K562 (cell line): ENCODE data around the gene EMD. TPM values are rescaled to one million over a fixed set of nuclear protein-coding genes. Genes with fewer than 3 reads are reported as not detected.

Source experiments
- ATAC-seq: fragments of 200-7000 bp; cut with Tn5 transposase; 3 replicates; pipeline ENCODE4 v1.9.1; 2020; ENCODE audit warnings: moderate library complexity
- BruUV-seq: library from RNA; stranded (reverse); fragments of 400-500 nt; replicated peaks from 2 replicates; lab custom pipeline; 2021; lab: Mats Ljungman, UMichigan
- CTCF ChIA-PET: fragments of 300-600 bp; formaldehyde crosslinking; extraction: SDS; loops from one replicate; lab custom pipeline; 2021; ENCODE audit warnings: low intra/inter-chr PET ratio; lab: Yijun Ruan, JAX
- POLR2A ChIA-PET: fragments of 300-600, 350-650 bp; sonication (Branson Sonifier 250); formaldehyde crosslinking; extraction: SDS; loops from one replicate; lab custom pipeline; 2021; ENCODE audit warnings: antibody characterized with exemption, inconsistent platforms; lab: Yijun Ruan, JAX
- DNase-seq, 4 experiments: peaks; one replicate each; pipeline versions ENCODE4 v3.0.0 to v3.0.0-alpha.2; 2011 to 2018; ENCODE audit warnings: low spot score in 3 of 4, mixed read lengths in 3 of 4; ENCODE audit errors: extremely low read depth in 1 of 4
- FAIRE-seq: peaks from 2 replicates; lab custom pipeline; 2011; peaks lifted over from hg19 to GRCh38; lab: Jason Lieb, UNC
- H2AFZ ChIP-seq: 2 replicates; pipeline ENCODE4 v1.6.0; 2011; ENCODE audit warnings: low read depth, low read length, control low read depth, inconsistent platforms
- H3K27ac ChIP-seq: fragments of 200-600 bp; 3 replicates; pipeline ENCODE4 v1.8.0; 2011; ENCODE audit warnings: low read depth, mild to moderate bottlenecking, control low read depth, inconsistent platforms, low read length, moderate library complexity, mixed read lengths; ENCODE audit errors: extremely low read depth
- H3K27me3 ChIP-seq, 2 experiments: fragments of 300-600 bp in 1 of 2; 2 replicates in 1 of 2; 3 replicates in 1 of 2; pipeline versions ENCODE4 v1.6.0 to v1.8.0; 2011; ENCODE audit warnings: inconsistent platforms in 2 of 2, low read length in 2 of 2, mild to moderate bottlenecking in 1 of 2, mixed read lengths in 1 of 2, moderate library complexity in 1 of 2; ENCODE audit not compliant: control insufficient read depth in 2 of 2, insufficient read depth in 2 of 2
- H3K36me3 ChIP-seq: fragments of 300-600 bp; 3 replicates; pipeline ENCODE4 v1.8.0; 2011; ENCODE audit warnings: mild to moderate bottlenecking, low read length, inconsistent platforms; ENCODE audit not compliant: control insufficient read depth, insufficient read depth
- H3K4me1 ChIP-seq, 2 experiments: fragments of 200-600 bp in 1 of 2; replicated peaks in 1 of 2; 2 replicates in 1 of 2; 3 replicates in 1 of 2; pipeline versions ENCODE4 v1.5.1 to v1.8.0; 2011; ENCODE audit warnings: inconsistent platforms in 2 of 2, low read length in 2 of 2, mild to moderate bottlenecking in 1 of 2, mixed read lengths in 1 of 2, moderate library complexity in 1 of 2; ENCODE audit not compliant: control insufficient read depth in 2 of 2, insufficient read depth in 2 of 2
- H3K4me2 ChIP-seq: 2 replicates; pipeline ENCODE4 v1.6.1; 2011; ENCODE audit warnings: low read length, control low read depth, inconsistent platforms, mixed read lengths; ENCODE audit not compliant: insufficient read depth
- H3K4me3 ChIP-seq: fragments of 200-600 bp; sonication (generic), shearing (Covaris generic); 2 replicates; pipeline ENCODE4 v1.5.1; 2016; ENCODE audit warnings: control low read depth, inconsistent platforms
- H3K79me2 ChIP-seq: fragments of 200-600 bp; 3 replicates; pipeline ENCODE4 v1.8.0; 2011; ENCODE audit warnings: low read length, inconsistent platforms; ENCODE audit not compliant: control insufficient read depth, insufficient read depth
- H3K9ac ChIP-seq, 2 experiments: 2 replicates each; pipeline versions ENCODE4 v1.6.0 to v1.6.1; 2011; ENCODE audit warnings: low read depth in 2 of 2, low read length in 2 of 2, control low read depth in 1 of 2, inconsistent platforms in 1 of 2, mild to moderate bottlenecking in 1 of 2, mixed read lengths in 1 of 2; ENCODE audit not compliant: insufficient read depth in 1 of 2
- H3K9me1 ChIP-seq: one replicate; pipeline ENCODE4 v1.6.0; 2011; ENCODE audit warnings: inconsistent platforms, mild to moderate bottlenecking, low read length, moderate library complexity; ENCODE audit not compliant: control insufficient read depth, insufficient read depth
- H3K9me3 ChIP-seq: replicated peaks from 2 replicates; pipeline ENCODE4 v1.5.1; 2011; ENCODE audit warnings: low read depth, low read length, inconsistent platforms; ENCODE audit not compliant: control insufficient read depth, insufficient read depth
- H4K20me1 ChIP-seq: replicated peaks from 2 replicates; pipeline ENCODE4 v1.6.1; 2011; ENCODE audit warnings: low read length, inconsistent platforms, mixed read lengths; ENCODE audit not compliant: control insufficient read depth, insufficient read depth
- BDP1 ChIP-seq: IDR thresholded peaks from 3 replicates; pipeline ENCODE4 v1.6.1; 2011; ENCODE audit not compliant: insufficient read length, insufficient read depth
- CHCHD3 ChIP-seq: fragments of 250-450 bp; sonication (Bioruptor Pico); IDR thresholded peaks from 2 replicates; pipeline ENCODE4 v2.1.2; 2022; ENCODE audit warnings: mild to moderate bottlenecking
- NFIC ChIP-seq: fragments of 450-650 bp; IDR thresholded peaks from 2 replicates; pipeline ENCODE4 v1.6.1; 2017; ENCODE audit warnings: mild to moderate bottlenecking, inconsistent platforms
- RBBP5 ChIP-seq: fragments of 200-600 bp; sonication (generic); IDR thresholded peaks from 2 replicates; pipeline ENCODE4 v1.6.1; 2012; ENCODE audit warnings: borderline replicate concordance, mild to moderate bottlenecking, low read length, control low read depth, inconsistent platforms; ENCODE audit not compliant: insufficient read depth, poor library complexity, severe bottlenecking
- TRIM28 ChIP-seq: fragments of 450-650 bp; IDR thresholded peaks from 2 replicates; pipeline ENCODE4 v1.6.1; 2017
- ZNF23 ChIP-seq: fragments of 250-450 bp; sonication (Bioruptor Pico); IDR thresholded peaks from 2 replicates; pipeline ENCODE4 v1.4.0; 2020; ENCODE audit warnings: mild to moderate bottlenecking
- ZNF699 ChIP-seq: fragments of 250-450 bp; sonication (Bioruptor Pico); IDR thresholded peaks from 2 replicates; pipeline ENCODE4 v1.8.0; 2021; ENCODE audit warnings: mild to moderate bottlenecking, moderate library complexity; ENCODE audit not compliant: insufficient replicate concordance
- WGBS: fragments of 100-300 bp; shearing (Covaris generic); methylation state at CpG from one replicate; pipeline ENCODE4 v1.1.6; 2016; ENCODE audit warnings: low coverage, mixed read lengths; ENCODE audit not compliant: insufficient coverage; ENCODE audit errors: missing lambda C conversion rate; 5-methylcytosine and 5-hydroxymethylcytosine counted together
- in situ Hi-C: fragments of 300-500 bp; cut with MboI; formaldehyde crosslinking; loops from 4 replicates; pipeline ENCODE4 v1.15.0; 2018; ENCODE audit warnings: inconsistent platforms, mixed read lengths
- intact Hi-C: fragments of 100-400 bp; cut with micrococcal nuclease; formaldehyde crosslinking; loops from 2 replicates; pipeline ENCODE4 v1.14.2; 2022
- polyA plus RNA-seq, 8 experiments: library from polyadenylated mRNA; depleted of rRNA in 4 of 8; stranded (reverse) in 5 of 8; unstranded in 3 of 8; fragments of >200 nt; fragmentation: Nextera tagmentation in 2 of 8; fragmentation: Illumina TruSeq in 1 of 8; extraction: Ambion mirVana in 2 of 8; extraction: Trizol in 1 of 8; gene quantifications; 2 replicates each; pipeline versions ENCODE4 v1.2.1 to v1.2.3, GENCODE V29; 2011 to 2014; ENCODE audit warnings: inconsistent platforms in 1 of 8, missing spikeins in 1 of 8
- total RNA-seq, 7 experiments: library from RNA; depleted of rRNA in 6 of 7; stranded (reverse); fragments of >200 nt in 6 of 7; fragmentation: Illumina TruSeq in 2 of 7; extraction: Trizol in 2 of 7; gene quantifications; 2 replicates each; pipeline versions ENCODE4 v1.2.1 to v1.2.3, GENCODE V29; 2011 to 2021; ENCODE audit warnings: low replicate concordance in 1 of 7
- TF ChIP-seq, protein P1 (sequence below): fragments of 250-450 bp; sonication (Bioruptor Pico); IDR thresholded peaks from 2 replicates; pipeline ENCODE4 v1.5.0; 2022; ENCODE audit warnings: mild to moderate bottlenecking
- TF ChIP-seq, protein P2 (sequence below): IDR thresholded peaks from 3 replicates; pipeline ENCODE4 v1.6.1; 2011; ENCODE audit warnings: borderline replicate concordance, mild to moderate bottlenecking; ENCODE audit not compliant: insufficient read length, insufficient read depth

The EMD gene
- total and polyA plus RNA-seq, 9 of the 15 experiments (the other 6 are each of a cell fraction or from before 2014, with no cell fraction given): 2.3 to 206 (median 61.9) TPM

DNA sequence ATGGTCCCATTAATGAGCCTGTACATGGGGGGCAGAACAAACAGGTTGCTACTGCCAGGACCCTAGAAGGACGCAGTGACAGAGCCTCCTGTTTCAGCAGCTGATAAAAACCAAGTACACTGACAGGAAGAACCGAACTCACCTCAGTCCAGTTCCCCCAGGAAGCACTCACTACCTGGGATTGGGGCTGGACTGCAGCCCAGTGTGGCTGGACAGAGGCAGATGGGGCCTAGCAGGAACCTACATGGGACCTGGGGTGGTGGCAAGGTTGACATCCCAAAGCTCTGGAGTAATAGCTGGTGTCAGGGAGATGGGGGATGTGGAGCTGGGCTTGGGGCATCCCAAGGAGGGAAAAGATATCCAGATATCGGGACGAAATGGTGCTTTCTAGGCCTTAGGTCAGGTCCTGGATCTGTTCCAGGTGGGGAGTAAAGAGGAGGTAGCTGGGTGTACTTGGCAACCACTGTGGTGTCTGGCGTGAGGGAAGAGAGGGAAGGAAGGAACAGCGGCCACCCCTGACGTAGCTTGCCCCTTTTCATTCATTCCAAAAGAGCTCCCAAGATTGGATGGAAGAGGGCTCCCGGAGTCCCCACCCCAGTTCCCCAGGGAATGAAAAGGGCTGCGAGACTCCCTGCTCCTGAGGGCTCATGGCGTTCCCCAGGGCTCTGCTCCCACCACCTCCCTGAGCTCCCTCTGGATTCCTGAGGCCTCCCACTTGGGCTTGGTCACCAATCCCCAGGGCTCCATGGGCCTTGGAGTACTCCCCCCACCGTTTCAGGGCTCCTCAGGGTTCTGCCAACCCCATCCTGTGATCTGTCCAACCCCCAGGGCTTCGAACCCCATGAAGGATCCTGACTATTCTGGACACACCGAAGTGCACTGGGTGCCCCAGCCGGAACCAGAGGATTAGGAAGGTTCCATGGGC, 4.5 kb downstream of the EMD start:
- TF ChIP-seq ZNF23 (CRISPR knock-in tag) (no peak), CHCHD3 (CRISPR knock-in tag) (no peak), NFIC (peak; percentile 58), TRIM28 (no peak), RBBP5 (no peak), ZNF699 (no peak), BDP1 (no peak)
- TF ChIP-seq, protein P1, sequence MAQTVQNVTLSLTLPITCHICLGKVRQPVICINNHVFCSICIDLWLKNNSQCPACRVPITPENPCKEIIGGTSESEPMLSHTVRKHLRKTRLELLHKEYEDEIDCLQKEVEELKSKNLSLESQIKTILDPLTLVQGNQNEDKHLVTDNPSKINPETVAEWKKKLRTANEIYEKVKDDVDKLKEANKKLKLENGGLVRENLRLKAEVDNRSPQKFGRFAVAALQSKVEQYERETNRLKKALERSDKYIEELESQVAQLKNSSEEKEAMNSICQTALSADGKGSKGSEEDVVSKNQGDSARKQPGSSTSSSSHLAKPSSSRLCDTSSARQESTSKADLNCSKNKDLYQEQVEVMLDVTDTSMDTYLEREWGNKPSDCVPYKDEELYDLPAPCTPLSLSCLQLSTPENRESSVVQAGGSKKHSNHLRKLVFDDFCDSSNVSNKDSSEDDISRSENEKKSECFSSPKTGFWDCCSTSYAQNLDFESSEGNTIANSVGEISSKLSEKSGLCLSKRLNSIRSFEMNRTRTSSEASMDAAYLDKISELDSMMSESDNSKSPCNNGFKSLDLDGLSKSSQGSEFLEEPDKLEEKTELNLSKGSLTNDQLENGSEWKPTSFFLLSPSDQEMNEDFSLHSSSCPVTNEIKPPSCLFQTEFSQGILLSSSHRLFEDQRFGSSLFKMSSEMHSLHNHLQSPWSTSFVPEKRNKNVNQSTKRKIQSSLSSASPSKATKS: no peak
- TF ChIP-seq, protein P2, sequence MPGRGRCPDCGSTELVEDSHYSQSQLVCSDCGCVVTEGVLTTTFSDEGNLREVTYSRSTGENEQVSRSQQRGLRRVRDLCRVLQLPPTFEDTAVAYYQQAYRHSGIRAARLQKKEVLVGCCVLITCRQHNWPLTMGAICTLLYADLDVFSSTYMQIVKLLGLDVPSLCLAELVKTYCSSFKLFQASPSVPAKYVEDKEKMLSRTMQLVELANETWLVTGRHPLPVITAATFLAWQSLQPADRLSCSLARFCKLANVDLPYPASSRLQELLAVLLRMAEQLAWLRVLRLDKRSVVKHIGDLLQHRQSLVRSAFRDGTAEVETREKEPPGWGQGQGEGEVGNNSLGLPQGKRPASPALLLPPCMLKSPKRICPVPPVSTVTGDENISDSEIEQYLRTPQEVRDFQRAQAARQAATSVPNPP: no peak
- Histone ChIP-seq H3K4me1 (peaks cover 13 to 39% of the 10 kb centered on the region in 2 experiments), H2AFZ (no peak overlapping the region), H3K27ac (no peak overlapping the region; the same call in 2 of the 3 replicates), H3K36me3 (peaks cover 19% of the 10 kb centered on the region; the same call in 2 of the 3 replicates), H3K9me3 (no peaks in the 10 kb centered on the region), H3K9ac (peak overlapping the region in 1 of 2 experiments; percentile 87; a peak in 2 of 4 replicates), H4K20me1 (no peaks in the 10 kb centered on the region), H3K79me2 (peaks cover 22% of the 10 kb centered on the region), H3K4me3 (no peak overlapping the region), H3K9me1 (no peaks in the 10 kb centered on the region), H3K27me3 (no peaks in the 10 kb centered on the region), H3K4me2 (no peak overlapping the region)
- 75% methylated on average over 9 of the region's 14 CpGs for WGBS
- no peak for DNase-seq
- no peak for ATAC-seq
- no TSS peak for BruUV-seq
- intact Hi-C loops: no loop called here
- in situ Hi-C loops: no loop called here
- POLR2A ChIA-PET: interaction anchor here (0.6 to 1.8 kb wide), 5 partner anchors 10 to 162 kb away, joined by 3 to 7 read pairs (median 6); partner anchors contain the start of gene RPL10
- no peak for FAIRE-seq
- CTCF ChIA-PET: interaction anchor here (1.1 to 2.1 kb wide), 2 partner anchors 11 to 151 kb away, joined by 4 to 19 read pairs; no protein-coding TSS in a partner anchor
